ENCODE results near the gene LHPP. TPM values are rescaled to one million over a fixed set of nuclear protein-coding genes. Genes with fewer than 3 reads are reported as not detected.

Gene LHPP
- total and polyA plus RNA-seq, 2 donors (not counting 1 experiment from before 2014, with no cell fraction given) = 10.2 to 15.6 TPM

DNA sequence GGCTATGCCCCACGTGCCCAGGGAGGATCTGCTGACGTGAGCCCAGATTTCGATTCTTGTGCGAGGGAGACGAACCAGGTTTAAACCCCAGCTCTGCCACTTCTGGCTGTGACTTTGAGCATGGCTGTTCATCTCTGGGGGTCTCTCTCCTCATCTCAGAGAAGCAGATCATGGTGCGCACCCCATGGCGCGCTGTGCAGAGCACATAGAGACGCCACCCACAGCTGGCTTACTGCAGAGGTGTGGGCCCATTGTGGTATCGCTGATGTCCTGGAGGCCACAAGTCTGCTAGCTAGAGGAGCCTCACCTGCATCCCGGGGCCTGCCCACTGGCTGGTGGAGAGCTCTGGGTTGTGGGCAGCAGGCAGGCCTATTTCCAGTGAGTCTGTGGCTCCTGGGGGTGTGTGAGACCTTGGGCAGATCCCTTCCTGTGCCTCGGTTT is 140.5 kb downstream of the LHPP start:
- no peak for TF ChIP-seq CTCF (conservative IDR thresholded peaks at IDR 0.05 in 1 of 2, IDR thresholded peaks at IDR 0.05 in 1 of 2; ENCODE audit: low read depth in 1 of 2, low read length in 2 of 2)
- TF ChIP-seq EZH2 (IDR thresholded peaks at IDR 0.05; ENCODE audit: low read length, missing control alignments) = no peak
- Histone ChIP-seq H3K4me1 (ENCODE audit: control insufficient read depth, extremely low read depth, insufficient read depth, low read length) (no peaks in the 10 kb centered on the region), H3K27ac (ENCODE audit: insufficient read depth, low read length) (no peak overlapping the region), H3K27me3 (ENCODE audit: control insufficient read depth, insufficient read depth, low read length) (no peaks in the 10 kb centered on the region), H3K79me2 (ENCODE audit: control insufficient read depth, insufficient read depth, low read length) (no peaks in the 10 kb centered on the region), H3K9ac (ENCODE audit: insufficient read depth, low read length) (no peak overlapping the region), H2AFZ (ENCODE audit: low read length) (no peak overlapping the region), H3K4me3 (replicated peaks in 1 of 4; ENCODE audit: control extremely low read depth in 1 of 4, insufficient read depth in 1 of 4, low read depth in 3 of 4, low read length in 4 of 4) (no peak overlapping the region), H4K20me1 (ENCODE audit: control insufficient read depth, extremely low read depth, insufficient read depth, low read length) (no peaks in the 10 kb centered on the region), H3K36me3 (ENCODE audit: control insufficient read depth, insufficient read depth, low read length) (no peaks in the 10 kb centered on the region), H3K9me3 (ENCODE audit: control insufficient read depth, insufficient read depth, low read depth, low read length) (no peaks in the 10 kb centered on the region), H3K4me2 (ENCODE audit: extremely low read depth, insufficient read depth, low read length) (no peak overlapping the region)
- DNase-seq (ENCODE audit: low read depth in 2 of 2) = no peak

DNA sequence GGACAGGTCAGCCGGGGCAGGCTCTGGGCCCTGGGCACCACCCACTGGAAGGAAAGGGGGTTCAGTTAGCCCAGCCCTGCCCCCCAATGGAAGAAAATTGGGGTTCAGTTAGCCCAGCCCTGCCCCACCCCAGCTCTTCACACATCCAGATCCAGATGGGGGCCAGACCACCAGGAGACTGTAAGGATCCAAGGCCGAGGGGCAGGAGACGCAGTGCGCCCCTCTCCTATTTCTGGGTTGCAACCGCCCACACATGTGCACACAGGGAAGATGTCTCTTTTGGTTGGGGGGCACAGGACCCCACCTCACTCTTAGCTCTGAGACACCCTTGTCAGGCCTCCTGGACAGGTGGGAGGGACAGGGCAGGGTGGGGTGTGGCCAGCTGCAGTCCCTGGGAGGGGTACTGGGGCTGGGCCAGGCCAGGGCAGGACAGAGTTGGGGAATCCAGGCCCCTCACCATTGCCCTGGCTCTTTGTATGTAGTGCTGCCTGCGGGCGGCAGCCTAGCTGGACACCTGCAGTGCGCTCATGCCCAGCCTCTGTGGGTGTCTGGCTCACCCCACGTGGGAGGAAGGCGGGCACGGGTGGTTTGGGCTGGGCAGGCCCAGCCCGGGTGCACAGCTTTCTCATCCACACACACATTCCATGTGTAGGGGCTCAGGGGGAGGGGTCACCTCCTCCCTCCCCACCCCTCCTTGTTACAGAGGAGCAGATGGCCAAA is 141.2 kb downstream of the LHPP start:
- H3K27ac ChIP-seq (ENCODE audit: insufficient read depth, low read length) = no peak overlapping the region
- no peaks in the 10 kb centered on the region for H3K9me3 ChIP-seq (ENCODE audit: control insufficient read depth, insufficient read depth, low read depth, low read length)
- H3K79me2 ChIP-seq (ENCODE audit: control insufficient read depth, insufficient read depth, low read length) = no peaks in the 10 kb centered on the region
- no peaks in the 10 kb centered on the region for H3K4me1 ChIP-seq (ENCODE audit: control insufficient read depth, extremely low read depth, insufficient read depth, low read length)
- no peak for DNase-seq (ENCODE audit: low read depth in 2 of 2)
- no peak overlapping the region for H3K9ac ChIP-seq (ENCODE audit: insufficient read depth, low read length)
- no peaks in the 10 kb centered on the region for H3K36me3 ChIP-seq (ENCODE audit: control insufficient read depth, insufficient read depth, low read length)
- H3K4me2 ChIP-seq (ENCODE audit: extremely low read depth, insufficient read depth, low read length) = no peak overlapping the region
- H2AFZ ChIP-seq (ENCODE audit: low read length) = no peak overlapping the region
- no peaks in the 10 kb centered on the region for H4K20me1 ChIP-seq (ENCODE audit: control insufficient read depth, extremely low read depth, insufficient read depth, low read length)
- H3K27me3 ChIP-seq (ENCODE audit: control insufficient read depth, insufficient read depth, low read length) = no peaks in the 10 kb centered on the region
- H3K4me3 ChIP-seq (replicated peaks in 1 of 4; ENCODE audit: control extremely low read depth in 1 of 4, insufficient read depth in 1 of 4, low read depth in 3 of 4, low read length in 4 of 4) = no peak overlapping the region
- TF ChIP-seq CTCF (conservative IDR thresholded peaks at IDR 0.05 in 1 of 2, IDR thresholded peaks at IDR 0.05 in 1 of 2; ENCODE audit: low read depth in 1 of 2, low read length in 2 of 2) (no peak), EZH2 (IDR thresholded peaks at IDR 0.05; ENCODE audit: low read length, missing control alignments) (no peak)

GRCh38 chr10:124603376-124604213 is 142.0 kb downstream of the LHPP start:
- no peaks in the 10 kb centered on the region for H3K27me3 ChIP-seq (ENCODE audit: control insufficient read depth, insufficient read depth, low read length)
- H3K27ac ChIP-seq (ENCODE audit: insufficient read depth, low read length) = no peak overlapping the region
- H3K4me1 ChIP-seq (ENCODE audit: control insufficient read depth, extremely low read depth, insufficient read depth, low read length) = no peaks in the 10 kb centered on the region
- H2AFZ ChIP-seq (ENCODE audit: low read length) = no peak overlapping the region
- no peak overlapping the region for H3K4me3 ChIP-seq (replicated peaks in 1 of 4; ENCODE audit: control extremely low read depth in 1 of 4, insufficient read depth in 1 of 4, low read depth in 3 of 4, low read length in 4 of 4)
- H3K4me2 ChIP-seq (ENCODE audit: extremely low read depth, insufficient read depth, low read length) = no peak overlapping the region
- H4K20me1 ChIP-seq (ENCODE audit: control insufficient read depth, extremely low read depth, insufficient read depth, low read length) = no peaks in the 10 kb centered on the region
- no peak for DNase-seq (ENCODE audit: low read depth in 2 of 2)
- H3K9ac ChIP-seq (ENCODE audit: insufficient read depth, low read length) = no peak overlapping the region
- no peak for TF ChIP-seq EZH2 (IDR thresholded peaks at IDR 0.05; ENCODE audit: low read length, missing control alignments)
- no peak for TF ChIP-seq CTCF (conservative IDR thresholded peaks at IDR 0.05 in 1 of 2, IDR thresholded peaks at IDR 0.05 in 1 of 2; ENCODE audit: low read depth in 1 of 2, low read length in 2 of 2)
- no peaks in the 10 kb centered on the region for H3K79me2 ChIP-seq (ENCODE audit: control insufficient read depth, insufficient read depth, low read length)
- no peaks in the 10 kb centered on the region for H3K36me3 ChIP-seq (ENCODE audit: control insufficient read depth, insufficient read depth, low read length)
- no peaks in the 10 kb centered on the region for H3K9me3 ChIP-seq (ENCODE audit: control insufficient read depth, insufficient read depth, low read depth, low read length)
